ENCODE measurements around the gene NHLRC1. TPM values are rescaled to one million over a fixed set of nuclear protein-coding genes. Genes with fewer than 3 reads are reported as not detected.
A peak's percentile ranks its signal among the peaks of the same experiment; 100 is the strongest.

The NHLRC1 gene
- total RNA-seq, 1 donor from 2014 or later = 0.32 TPM

DNA sequence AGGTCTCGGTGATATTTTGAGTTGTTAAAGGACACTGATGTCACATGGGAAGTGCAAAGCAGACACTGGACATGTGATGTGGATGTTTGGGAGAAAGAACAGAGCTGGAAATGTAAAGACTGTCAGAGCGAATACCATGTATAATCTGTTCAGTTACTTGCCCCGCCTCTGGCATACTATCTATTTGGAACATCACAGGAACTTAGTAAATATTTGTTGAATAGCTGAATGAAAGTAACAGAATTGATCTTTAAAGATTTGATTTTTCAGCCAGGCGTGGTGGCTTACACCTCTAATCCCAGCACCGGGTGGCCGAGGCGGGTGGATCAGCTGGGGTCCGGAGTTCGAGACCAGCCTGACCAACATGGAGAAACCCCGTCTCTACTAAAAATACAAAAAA, 13.8 kb upstream of the NHLRC1 start:
- TF ChIP-seq, protein P1, sequence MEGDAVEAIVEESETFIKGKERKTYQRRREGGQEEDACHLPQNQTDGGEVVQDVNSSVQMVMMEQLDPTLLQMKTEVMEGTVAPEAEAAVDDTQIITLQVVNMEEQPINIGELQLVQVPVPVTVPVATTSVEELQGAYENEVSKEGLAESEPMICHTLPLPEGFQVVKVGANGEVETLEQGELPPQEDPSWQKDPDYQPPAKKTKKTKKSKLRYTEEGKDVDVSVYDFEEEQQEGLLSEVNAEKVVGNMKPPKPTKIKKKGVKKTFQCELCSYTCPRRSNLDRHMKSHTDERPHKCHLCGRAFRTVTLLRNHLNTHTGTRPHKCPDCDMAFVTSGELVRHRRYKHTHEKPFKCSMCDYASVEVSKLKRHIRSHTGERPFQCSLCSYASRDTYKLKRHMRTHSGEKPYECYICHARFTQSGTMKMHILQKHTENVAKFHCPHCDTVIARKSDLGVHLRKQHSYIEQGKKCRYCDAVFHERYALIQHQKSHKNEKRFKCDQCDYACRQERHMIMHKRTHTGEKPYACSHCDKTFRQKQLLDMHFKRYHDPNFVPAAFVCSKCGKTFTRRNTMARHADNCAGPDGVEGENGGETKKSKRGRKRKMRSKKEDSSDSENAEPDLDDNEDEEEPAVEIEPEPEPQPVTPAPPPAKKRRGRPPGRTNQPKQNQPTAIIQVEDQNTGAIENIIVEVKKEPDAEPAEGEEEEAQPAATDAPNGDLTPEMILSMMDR (IDR thresholded peaks at IDR 0.05) = no peak
- Histone ChIP-seq H3K36me3 (peaks cover 6 to 44% of the 10 kb centered on the region in 2 donors), H3K4me1 (no peaks in the 10 kb centered on the region), H3K27me3 (no peaks in the 10 kb centered on the region), H3K27ac (no peak overlapping the region), H3K9me3 (no peaks in the 10 kb centered on the region), H3K4me3 (no peak overlapping the region)
- intact Hi-C loops (cut with DNase I) = no loop called here
- DNase-seq (ENCODE audit: low spot score in 2 of 2) = no peak

DNA sequence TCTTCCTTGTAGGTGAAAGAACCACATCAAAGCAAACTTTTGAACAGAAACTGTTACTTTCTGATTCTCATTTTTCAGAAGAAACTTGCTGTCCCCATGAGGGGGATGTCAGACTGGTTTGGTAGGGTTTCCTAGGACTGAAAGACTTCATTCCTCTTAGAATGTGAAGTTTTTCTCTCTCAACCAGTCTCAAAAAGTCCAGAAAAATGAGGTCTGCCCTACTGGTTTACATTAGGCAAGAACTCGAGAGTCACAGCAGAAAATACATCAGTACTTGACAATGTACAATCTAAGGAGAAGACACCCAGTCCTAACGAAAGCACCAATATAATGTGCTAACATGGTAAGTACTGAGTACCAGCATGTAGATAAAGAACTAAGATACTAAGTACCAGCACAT, 12.7 kb upstream of the NHLRC1 start:
- H3K27ac ChIP-seq = no peak overlapping the region
- no peaks in the 10 kb centered on the region for H3K4me1 ChIP-seq
- TF ChIP-seq, protein P1 (IDR thresholded peaks at IDR 0.05) = no peak
- H3K9me3 ChIP-seq = no peaks in the 10 kb centered on the region
- no peak overlapping the region for H3K4me3 ChIP-seq
- H3K27me3 ChIP-seq = no peaks in the 10 kb centered on the region
- peaks cover 7 to 36% of the 10 kb centered on the region in 2 donors for H3K36me3 ChIP-seq
- intact Hi-C loops (cut with DNase I) = no loop called here
- DNase-seq (ENCODE audit: low spot score in 2 of 2) = no peak

DNA sequence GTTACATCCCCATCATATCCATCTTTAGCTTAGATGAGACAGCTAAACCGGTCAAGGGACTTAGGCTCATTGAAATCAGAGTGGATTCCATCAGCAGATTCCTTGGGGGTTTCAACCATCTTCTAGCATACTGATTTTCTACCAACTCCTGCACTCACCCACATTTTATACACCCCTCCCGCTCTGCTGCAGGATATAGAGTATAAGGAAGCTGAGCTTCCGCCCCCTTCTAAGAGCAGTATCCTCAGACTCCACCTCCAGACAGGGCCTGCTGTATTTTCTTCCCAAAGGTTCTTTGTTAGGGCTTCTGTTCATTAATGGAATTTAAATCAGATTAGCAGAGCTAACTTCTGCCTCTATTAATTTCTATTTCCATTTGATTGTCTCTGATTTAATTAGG, 9.9 kb upstream of the NHLRC1 start:
- intact Hi-C loops (cut with DNase I) = no loop called here
- Histone ChIP-seq H3K27ac (no peak overlapping the region), H3K4me3 (no peak overlapping the region), H3K27me3 (no peaks in the 10 kb centered on the region), H3K4me1 (no peaks in the 10 kb centered on the region), H3K36me3 (peaks cover 9 to 30% of the 10 kb centered on the region in 2 donors), H3K9me3 (no peaks in the 10 kb centered on the region)
- no peak for DNase-seq (ENCODE audit: low spot score in 2 of 2)
- TF ChIP-seq, protein P1 (IDR thresholded peaks at IDR 0.05) = no peak

DNA sequence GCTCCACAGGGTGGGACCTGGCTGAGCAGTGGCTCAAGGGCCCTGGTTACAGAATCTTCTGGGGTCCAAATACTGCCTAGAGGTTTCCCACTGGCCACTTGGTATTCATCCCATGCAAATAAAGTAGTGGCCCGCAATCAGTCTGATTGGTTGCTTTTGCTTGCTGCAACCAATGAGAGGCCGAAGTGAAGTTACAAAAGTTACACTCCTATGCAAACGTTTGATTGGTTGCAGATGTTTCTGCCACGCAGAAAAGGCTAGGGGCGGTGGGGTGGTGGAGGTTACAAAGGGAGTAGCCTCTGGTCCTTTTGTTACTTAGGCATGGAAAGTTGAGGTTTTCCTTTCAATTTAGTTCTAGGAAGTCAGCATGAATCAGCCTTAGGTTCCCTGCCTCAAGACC, 3.6 kb upstream of the NHLRC1 start:
- Histone ChIP-seq H3K27me3 (no peaks in the 10 kb centered on the region), H3K36me3 (peaks cover 5 to 6% of the 10 kb centered on the region in 2 donors), H3K4me1 (peaks cover 0 to 10% of the 10 kb centered on the region in 2 donors), H3K9me3 (no peaks in the 10 kb centered on the region), H3K4me3 (no peak overlapping the region), H3K27ac (no peak overlapping the region)
- TF ChIP-seq, protein P1 (IDR thresholded peaks at IDR 0.05) = no peak
- intact Hi-C loops (cut with DNase I) = no loop called here
- DNase-seq (ENCODE audit: low spot score in 2 of 2) = no peak

DNA sequence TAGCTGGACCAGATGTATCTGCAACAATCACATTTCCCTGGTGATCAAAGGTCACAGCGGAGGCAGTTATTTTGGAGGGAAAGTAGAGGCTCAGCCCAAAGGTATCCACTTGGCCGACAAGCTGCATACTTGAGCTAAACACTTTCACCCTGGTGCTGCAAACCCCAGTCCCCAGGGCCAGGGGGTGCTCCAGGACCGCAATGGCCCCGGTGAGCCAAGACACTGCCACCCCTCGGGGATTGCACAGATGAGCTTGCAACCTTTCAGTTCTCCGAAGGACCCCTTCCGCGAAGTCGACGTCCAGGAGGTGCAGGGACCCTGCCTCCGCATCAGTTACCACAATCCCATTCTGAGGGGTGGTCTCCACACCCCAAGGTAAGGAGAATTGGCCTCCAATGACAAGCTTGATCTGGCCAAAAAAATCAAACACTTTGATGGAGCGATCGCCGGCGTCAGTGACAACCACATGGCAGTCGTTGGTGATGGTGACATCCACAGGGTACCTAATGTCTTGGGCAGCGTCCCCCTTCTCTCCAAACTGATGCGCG, 823 bp downstream of the NHLRC1 start:
- Histone ChIP-seq H3K27ac (peak overlapping the region; percentile 15 to 63), H3K4me1 (peaks cover 0 to 10% of the 10 kb centered on the region in 2 donors), H3K27me3 (no peaks in the 10 kb centered on the region), H3K36me3 (no peaks in the 10 kb centered on the region), H3K9me3 (no peaks in the 10 kb centered on the region), H3K4me3 (peak overlapping the region; percentile 66 to 77)
- TF ChIP-seq, protein P1 (IDR thresholded peaks at IDR 0.05) = no peak
- DNase-seq (ENCODE audit: low spot score in 2 of 2) = no peak
- intact Hi-C loops (cut with DNase I) = loop anchor here (1.0 to 5.0 kb wide), 5 partner anchors 79 to 539 kb away; no protein-coding TSS in a partner anchor

DNA sequence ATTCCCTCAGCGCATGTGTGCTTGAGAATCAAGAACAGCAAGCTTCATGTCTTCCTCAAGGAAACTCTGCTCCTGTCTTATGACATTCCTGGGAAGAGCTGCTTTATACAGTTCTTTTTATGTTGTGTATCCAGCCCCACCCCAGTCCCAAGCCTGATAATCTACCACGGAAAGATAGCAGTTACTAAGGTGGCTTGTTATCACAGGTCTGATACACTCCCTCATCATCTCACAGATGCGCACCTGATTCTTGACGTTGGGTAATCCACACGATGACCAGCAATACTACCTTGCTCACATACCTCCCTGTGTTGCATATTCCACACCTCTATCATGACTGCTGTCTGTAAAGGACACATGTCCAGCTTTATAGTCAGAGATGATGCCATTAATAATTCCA, 3.2 kb downstream of the NHLRC1 start:
- no peaks in the 10 kb centered on the region for H3K9me3 ChIP-seq
- no peak for DNase-seq (ENCODE audit: low spot score in 2 of 2)
- no peak overlapping the region for H3K4me3 ChIP-seq
- no peak overlapping the region for H3K27ac ChIP-seq
- peaks cover 0 to 10% of the 10 kb centered on the region in 2 donors for H3K4me1 ChIP-seq
- intact Hi-C loops (cut with DNase I) = no loop called here
- H3K27me3 ChIP-seq = no peaks in the 10 kb centered on the region
- no peaks in the 10 kb centered on the region for H3K36me3 ChIP-seq
- TF ChIP-seq, protein P1 (IDR thresholded peaks at IDR 0.05) = no peak

All from ascending aorta (tissue), 2 donors.